Fibroblast of pulmonary artery (primary cell): ENCODE results near the gene RNPS1.

Source experiments
- DNase-seq: peaks from one replicate; pipeline ENCODE4 v3.0.0-alpha.2; 2010; ENCODE audit warnings: low read depth
- H3K4me3 ChIP-seq: replicated peaks from 2 replicates; pipeline ENCODE4 v1.5.1; 2011; ENCODE audit warnings: low read depth, mild to moderate bottlenecking, control low read depth, low read length, moderate library complexity
- TF ChIP-seq, protein P1 (sequence below): IDR thresholded peaks from 2 replicates; pipeline ENCODE4 v1.5.1; 2011; ENCODE audit warnings: mild to moderate bottlenecking, control low read depth, low read length, inconsistent platforms; ENCODE audit errors: missing control alignments

The RNPS1 gene

DNA sequence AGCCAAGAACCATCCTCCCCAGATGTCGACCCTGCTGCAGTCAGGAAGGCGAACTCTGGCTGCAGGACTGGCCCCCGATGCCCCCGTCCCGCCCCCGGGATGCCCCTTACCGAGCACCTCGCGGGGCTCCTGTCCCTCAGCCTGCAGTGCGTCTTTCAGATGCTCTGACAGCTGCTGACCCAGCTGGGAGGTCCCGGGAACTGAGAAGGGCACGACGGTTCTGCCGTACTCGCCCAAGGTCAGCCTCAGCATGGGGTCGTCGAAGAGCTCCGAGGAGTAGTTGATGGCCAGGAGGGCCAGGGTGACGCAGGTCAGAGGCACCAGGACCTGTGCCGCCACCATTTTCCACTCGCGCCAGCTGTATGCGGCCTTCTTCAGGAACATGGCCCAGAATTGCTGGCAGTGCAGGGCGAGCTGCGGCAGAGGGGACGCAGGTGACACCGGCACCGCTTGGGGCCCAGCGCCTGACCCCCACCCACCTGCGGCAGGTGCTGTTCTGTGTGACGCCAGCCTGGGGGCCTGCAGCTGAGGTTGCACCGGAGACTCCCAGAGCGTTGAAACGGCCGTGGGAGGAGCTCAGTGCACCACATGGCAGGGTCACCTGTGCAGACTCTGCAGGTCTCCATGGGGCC lies 20.1 kb upstream of the RNPS1 start:
- DNase-seq, result no peak
- TF ChIP-seq, protein P1, sequence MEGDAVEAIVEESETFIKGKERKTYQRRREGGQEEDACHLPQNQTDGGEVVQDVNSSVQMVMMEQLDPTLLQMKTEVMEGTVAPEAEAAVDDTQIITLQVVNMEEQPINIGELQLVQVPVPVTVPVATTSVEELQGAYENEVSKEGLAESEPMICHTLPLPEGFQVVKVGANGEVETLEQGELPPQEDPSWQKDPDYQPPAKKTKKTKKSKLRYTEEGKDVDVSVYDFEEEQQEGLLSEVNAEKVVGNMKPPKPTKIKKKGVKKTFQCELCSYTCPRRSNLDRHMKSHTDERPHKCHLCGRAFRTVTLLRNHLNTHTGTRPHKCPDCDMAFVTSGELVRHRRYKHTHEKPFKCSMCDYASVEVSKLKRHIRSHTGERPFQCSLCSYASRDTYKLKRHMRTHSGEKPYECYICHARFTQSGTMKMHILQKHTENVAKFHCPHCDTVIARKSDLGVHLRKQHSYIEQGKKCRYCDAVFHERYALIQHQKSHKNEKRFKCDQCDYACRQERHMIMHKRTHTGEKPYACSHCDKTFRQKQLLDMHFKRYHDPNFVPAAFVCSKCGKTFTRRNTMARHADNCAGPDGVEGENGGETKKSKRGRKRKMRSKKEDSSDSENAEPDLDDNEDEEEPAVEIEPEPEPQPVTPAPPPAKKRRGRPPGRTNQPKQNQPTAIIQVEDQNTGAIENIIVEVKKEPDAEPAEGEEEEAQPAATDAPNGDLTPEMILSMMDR, result no peak
- no peak overlapping the region for H3K4me3 ChIP-seq

DNA sequence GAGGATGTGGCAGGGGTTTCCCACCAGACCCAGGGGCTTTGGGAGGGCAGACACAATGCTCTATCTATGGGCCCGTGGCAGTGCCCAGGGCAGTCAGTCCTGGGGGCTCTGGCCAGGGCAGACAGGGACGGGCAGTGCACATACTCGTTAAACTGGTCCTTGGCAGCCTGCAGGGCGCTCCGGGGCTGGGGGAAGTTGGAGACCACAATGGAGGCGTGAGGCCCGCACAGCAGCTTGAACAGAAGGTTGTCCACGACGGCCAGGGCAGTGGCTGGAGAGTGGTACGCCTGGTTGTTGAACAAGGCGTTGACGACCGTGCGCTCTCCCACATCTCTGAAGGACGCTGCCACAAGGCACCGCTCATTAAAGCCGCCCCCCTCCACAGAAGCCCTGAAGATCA lies 18.6 kb upstream of the RNPS1 start:
- TF ChIP-seq, protein P1, result no peak
- no peak overlapping the region for H3K4me3 ChIP-seq
- DNase-seq, result no peak

DNA sequence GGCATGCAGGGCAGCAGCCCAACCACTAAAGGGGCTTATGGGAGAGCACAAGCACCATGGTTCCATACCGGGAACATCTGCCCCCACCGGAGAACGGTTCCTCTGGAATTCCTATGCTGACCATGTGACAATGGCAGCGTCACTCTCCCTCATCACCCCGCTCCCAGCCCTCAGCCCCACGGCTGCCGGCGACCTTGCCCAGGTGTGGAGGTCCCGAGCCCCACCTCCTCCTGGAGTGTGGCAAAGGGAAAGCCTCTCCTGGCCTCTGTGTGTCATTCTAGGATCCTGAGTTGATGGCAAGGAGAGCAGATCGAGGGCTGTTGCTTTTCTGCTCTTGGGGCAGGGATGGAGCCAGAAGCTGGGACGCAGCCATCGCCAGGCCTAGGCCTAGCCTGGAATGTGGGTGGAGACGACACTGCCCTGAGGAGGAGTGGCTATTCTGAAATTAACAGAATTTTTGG lies 17.8 kb upstream of the RNPS1 start:
- no peak overlapping the region for H3K4me3 ChIP-seq
- DNase-seq, result no peak
- TF ChIP-seq, protein P1, result no peak

DNA sequence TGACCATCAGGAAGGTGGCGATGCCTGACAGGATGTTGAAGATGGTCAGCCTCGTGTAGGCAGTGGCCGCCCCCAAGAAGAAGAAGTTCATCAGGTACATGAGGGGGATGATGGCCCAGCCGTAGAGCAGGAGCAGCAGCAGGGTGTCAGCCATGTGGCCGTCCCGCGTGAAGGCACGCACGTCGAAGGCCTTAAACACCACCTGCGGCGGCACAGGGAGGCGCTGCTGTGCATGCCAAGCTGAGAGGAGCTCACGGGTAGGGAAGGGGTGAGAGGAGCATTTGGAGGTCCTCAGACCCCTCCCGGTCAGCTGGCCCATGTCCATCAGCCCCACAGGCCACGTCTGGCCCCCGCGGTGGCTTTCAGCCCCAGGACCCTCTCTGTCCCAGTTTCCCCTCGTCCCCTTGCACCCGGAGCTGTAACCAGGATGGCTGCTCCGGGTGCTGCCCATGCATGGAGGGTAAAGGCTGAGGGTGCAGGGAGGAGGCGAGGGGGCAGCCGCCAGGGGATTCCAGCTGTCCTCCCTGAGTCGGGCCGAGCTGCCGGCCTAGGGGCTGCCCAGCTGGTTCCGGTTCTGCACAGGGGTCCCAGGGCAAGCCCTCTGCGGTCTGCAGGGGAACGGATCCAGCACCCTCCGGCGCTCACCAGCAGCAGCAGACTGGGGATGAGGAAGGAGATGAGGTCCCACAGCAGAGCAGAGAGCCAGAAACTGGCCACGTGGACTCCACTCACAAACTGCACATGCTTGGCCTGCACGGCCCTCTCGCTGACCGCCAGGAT lies 17.1 kb upstream of the RNPS1 start:
- TF ChIP-seq, protein P1, result no peak
- no peak for DNase-seq
- H3K4me3 ChIP-seq, result no peak overlapping the region

DNA sequence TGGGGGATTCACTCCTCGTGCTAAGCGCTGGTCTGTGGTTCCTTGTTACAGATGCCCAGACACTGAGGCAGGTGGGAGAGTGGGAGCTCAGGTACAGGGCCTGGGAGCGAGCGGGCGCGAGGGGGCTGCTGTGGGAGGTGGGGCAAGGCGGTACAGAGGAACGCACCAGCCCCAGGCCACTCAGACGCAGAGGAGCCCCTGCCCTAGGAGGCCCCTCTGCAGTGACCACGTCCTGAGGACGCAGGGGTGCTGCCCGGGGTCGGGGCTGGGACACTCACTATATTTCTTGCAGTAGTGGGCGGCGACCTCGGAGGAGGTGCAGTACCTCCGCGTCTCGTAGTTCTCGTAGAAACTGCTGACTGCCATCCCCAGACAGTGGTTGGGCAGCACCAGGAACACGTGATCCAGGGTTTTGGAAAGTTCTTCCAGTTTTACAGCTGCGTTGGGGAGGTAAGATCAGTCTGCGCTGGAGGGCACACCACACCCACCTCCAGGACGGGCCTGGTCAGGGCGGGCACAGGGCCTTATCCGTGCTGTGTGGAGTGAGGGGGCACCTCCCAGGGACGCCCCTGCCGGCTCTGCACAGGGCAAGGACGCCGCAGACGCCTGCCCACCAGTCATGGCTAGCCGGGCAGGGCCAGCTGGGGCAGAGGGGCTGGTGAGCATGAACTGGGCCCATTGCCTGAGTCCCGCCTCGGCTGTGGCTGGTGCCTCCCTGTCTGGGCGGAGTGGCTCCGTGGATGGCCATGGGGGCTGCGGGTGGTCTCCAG lies 16.3 kb upstream of the RNPS1 start:
- TF ChIP-seq, protein P1, result no peak
- DNase-seq, result no peak
- no peak overlapping the region for H3K4me3 ChIP-seq

DNA sequence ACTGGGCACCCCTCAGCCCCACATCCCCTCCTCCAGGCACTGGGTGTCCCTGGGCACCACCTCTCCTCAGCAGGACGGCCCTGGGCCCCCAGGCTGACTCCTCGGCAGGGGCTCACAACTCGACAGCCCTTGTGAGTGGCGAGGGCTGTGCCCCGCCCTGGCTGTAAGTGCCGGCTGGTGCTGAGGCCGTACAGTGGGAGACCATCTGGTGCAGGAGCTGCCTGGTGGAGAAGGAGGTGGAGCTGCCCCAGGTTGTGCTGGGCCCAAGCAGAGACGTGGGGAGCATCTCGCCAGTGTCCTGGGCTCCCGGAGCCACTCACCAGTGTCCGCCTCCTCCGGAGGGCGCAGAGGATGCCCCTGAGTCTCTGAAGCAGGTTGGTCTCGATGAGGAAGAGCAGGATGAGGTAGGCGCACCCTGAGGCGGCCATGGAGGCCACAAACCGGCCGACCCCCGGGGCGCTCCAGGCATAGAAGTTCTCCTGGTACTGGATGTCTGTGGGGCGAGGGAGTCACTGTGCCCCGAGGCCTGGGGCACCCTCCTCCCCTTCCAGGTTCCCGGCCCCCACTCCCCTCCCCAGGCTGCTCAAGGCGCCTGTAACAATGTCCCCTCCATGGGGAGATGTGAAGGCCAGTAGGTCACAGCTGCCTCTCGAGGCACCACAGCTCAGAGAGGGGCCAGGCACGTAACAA lies 15.1 kb upstream of the RNPS1 start:
- TF ChIP-seq, protein P1, result no peak
- no peak for DNase-seq
- no peak overlapping the region for H3K4me3 ChIP-seq
